IPS DF 6.9 (cell line): ENCODE data around the gene MAML3.

Source experiments
- DNase-seq: peaks from one replicate; pipeline ENCODE4 v3.0.0-alpha.2; 2013; ENCODE audit warnings: low read depth, low spot score
- H3K27ac ChIP-seq: one replicate; pipeline ENCODE4 v1.5.1; 2013; ENCODE audit warnings: low read length, control low read depth
- H3K27me3 ChIP-seq: 2 replicates; pipeline ENCODE4 v1.6.1; 2013; ENCODE audit warnings: mild to moderate bottlenecking, low read length; ENCODE audit not compliant: control insufficient read depth, insufficient read depth
- H3K36me3 ChIP-seq: 2 replicates; pipeline ENCODE4 v1.6.1; 2013; ENCODE audit warnings: low read length; ENCODE audit not compliant: control insufficient read depth, insufficient read depth
- H3K4me1 ChIP-seq: 2 replicates; pipeline ENCODE4 v1.6.1; 2013; ENCODE audit warnings: low read length; ENCODE audit not compliant: control insufficient read depth, insufficient read depth
- H3K4me3 ChIP-seq: 2 replicates; pipeline ENCODE4 v1.5.1; 2013; ENCODE audit warnings: mild to moderate bottlenecking, low read length
- H3K9me3 ChIP-seq: 2 replicates; pipeline ENCODE4 v1.6.1; 2013; ENCODE audit warnings: low read length, inconsistent platforms; ENCODE audit not compliant: control insufficient read depth, insufficient read depth
- WGBS: extraction: QIAGEN DNeasy Blood & Tissue Kit; methylation state at CpG from one replicate; pipeline ENCODE4 v1.1.7; 2013; ENCODE audit warnings: mixed read lengths, missing lambda C conversion rate; ENCODE audit not compliant: insufficient read length, insufficient coverage; 5-methylcytosine and 5-hydroxymethylcytosine counted together

MAML3 gene

GRCh38 chr4:140102421-140102820 lies 51.6 kb downstream of the MAML3 start:
- H3K36me3 ChIP-seq: no peaks in the 10 kb centered on the region
- no CpG with 5 or more reads among the region's 3 CpGs for WGBS
- no peaks in the 10 kb centered on the region for H3K27me3 ChIP-seq
- no peaks in the 10 kb centered on the region for H3K9me3 ChIP-seq
- no peaks in the 10 kb centered on the region for H3K4me1 ChIP-seq
- no peak for DNase-seq
- no peak overlapping the region for H3K4me3 ChIP-seq
- H3K27ac ChIP-seq: no peak overlapping the region

- Histone ChIP-seq H3K36me3 (no peaks in the 10 kb centered on the region), H3K27ac (no peak overlapping the region), H3K4me3 (no peak overlapping the region), H3K9me3 (no peaks in the 10 kb centered on the region), H3K4me1 (no peaks in the 10 kb centered on the region), H3K27me3 (no peaks in the 10 kb centered on the region)
- WGBS: no CpG with 5 or more reads among the region's 3 CpGs
- DNase-seq: no peak
Measured at GRCh38 chr4:140100771-140101170, 53.2 kb downstream of the MAML3 start.

GRCh38 chr4:140099983-140100382 lies 54.0 kb downstream of the MAML3 start:
- Histone ChIP-seq H3K4me1 (peaks cover 2% of the 10 kb centered on the region), H3K27me3 (no peaks in the 10 kb centered on the region), H3K9me3 (no peaks in the 10 kb centered on the region), H3K4me3 (no peak overlapping the region), H3K36me3 (no peaks in the 10 kb centered on the region), H3K27ac (no peak overlapping the region)
- no CpG with 5 or more reads among the region's 7 CpGs for WGBS
- no peak for DNase-seq

- no peak for DNase-seq
- H3K27ac ChIP-seq: no peak overlapping the region
- no peaks in the 10 kb centered on the region for H3K27me3 ChIP-seq
- H3K9me3 ChIP-seq: no peaks in the 10 kb centered on the region
- WGBS: no CpG with 5 or more reads among the region's 7 CpGs
- H3K4me1 ChIP-seq: peaks cover 10% of the 10 kb centered on the region
- no peaks in the 10 kb centered on the region for H3K36me3 ChIP-seq
- H3K4me3 ChIP-seq: no peak overlapping the region
Measured at GRCh38 chr4:140098455-140099160, 55.4 kb downstream of the MAML3 start.

- DNase-seq: no peak
- Histone ChIP-seq H3K27me3 (no peaks in the 10 kb centered on the region), H3K4me1 (peaks cover 10% of the 10 kb centered on the region), H3K27ac (no peak overlapping the region), H3K9me3 (no peaks in the 10 kb centered on the region), H3K36me3 (no peaks in the 10 kb centered on the region), H3K4me3 (no peak overlapping the region)
- WGBS: no CpG with 5 or more reads among the region's 4 CpGs
Measured at GRCh38 chr4:140097572-140097971, 56.4 kb downstream of the MAML3 start.

GRCh38 chr4:140096921-140097320 lies 57.1 kb downstream of the MAML3 start:
- no peak overlapping the region for H3K4me3 ChIP-seq
- no peaks in the 10 kb centered on the region for H3K36me3 ChIP-seq
- no peaks in the 10 kb centered on the region for H3K27me3 ChIP-seq
- no peak overlapping the region for H3K27ac ChIP-seq
- WGBS: no CpG with 5 or more reads among the region's 2 CpGs
- no peaks in the 10 kb centered on the region for H3K9me3 ChIP-seq
- H3K4me1 ChIP-seq: peaks cover 10% of the 10 kb centered on the region
- no peak for DNase-seq

GRCh38 chr4:140096483-140096861 lies 57.5 kb downstream of the MAML3 start:
- Histone ChIP-seq H3K4me1 (peaks cover 10% of the 10 kb centered on the region), H3K36me3 (no peaks in the 10 kb centered on the region), H3K27ac (no peak overlapping the region), H3K27me3 (no peaks in the 10 kb centered on the region), H3K4me3 (no peak overlapping the region), H3K9me3 (no peaks in the 10 kb centered on the region)
- no CpG with 5 or more reads among the region's 5 CpGs for WGBS
- no peak for DNase-seq

GRCh38 chr4:140095694-140096482 lies 58.1 kb downstream of the MAML3 start:
- DNase-seq: no peak
- H3K4me3 ChIP-seq: no peak overlapping the region
- no peak overlapping the region for H3K27ac ChIP-seq

GRCh38 chr4:140094438-140095420 lies 59.3 kb downstream of the MAML3 start:
- no peaks in the 10 kb centered on the region for H3K36me3 ChIP-seq
- no peaks in the 10 kb centered on the region for H3K9me3 ChIP-seq
- no CpG with 5 or more reads among the region's 17 CpGs for WGBS
- no peak for DNase-seq
- H3K27me3 ChIP-seq: no peaks in the 10 kb centered on the region
- peaks cover 13% of the 10 kb centered on the region for H3K4me1 ChIP-seq
- no peak overlapping the region for H3K4me3 ChIP-seq
- H3K27ac ChIP-seq: no peak overlapping the region

More at GRCh38 chr4:140095694-140096482, 58.1 kb downstream of the MAML3 start:
- Histone ChIP-seq H3K9me3 (no peaks in the 10 kb centered on the region), H3K4me1 (peaks cover 10% of the 10 kb centered on the region), H3K36me3 (no peaks in the 10 kb centered on the region), H3K27me3 (no peaks in the 10 kb centered on the region)
- no CpG with 5 or more reads among the region's 9 CpGs for WGBS
